ENCODE measurements around the gene PRKCB. TPM values are rescaled to one million over a fixed set of nuclear protein-coding genes. Genes with fewer than 3 reads are reported as not detected.

The PRKCB gene
- total and polyA plus RNA-seq, 2 donors from 2014 or later = 0.62 to 17.8 TPM

GRCh38 chr16:23950291-23950894 lies 114.6 kb downstream of the PRKCB start:
- intact Hi-C loops (cut with DNase I) = no loop called here

GRCh38 chr16:23950898-23951297 lies 115.1 kb downstream of the PRKCB start:
- TF ChIP-seq CTCF (IDR thresholded peaks at IDR 0.05; ENCODE audit: borderline replicate concordance, extremely low read depth, insufficient read depth) = no peak
- no peaks in the 10 kb centered on the region for H3K9me3 ChIP-seq (ENCODE audit: control insufficient read depth in 2 of 3, insufficient read depth in 1 of 3, low read length in 3 of 3)
- FAIRE-seq = no peak
- H3K9ac ChIP-seq (ENCODE audit: low read length in 3 of 3) = no peak overlapping the region
- no peak overlapping the region for H3K27ac ChIP-seq (ENCODE audit: low read depth in 2 of 2, low read length in 2 of 2)
- no peak for DNase-seq
- no peak overlapping the region for H3K4me3 ChIP-seq (ENCODE audit: low read length in 3 of 3)
- no peaks in the 10 kb centered on the region for H3K36me3 ChIP-seq (ENCODE audit: control insufficient read depth in 2 of 3, insufficient read depth in 3 of 3, low read length in 3 of 3)
- intact Hi-C loops (cut with DNase I) = no loop called here
- H3K27me3 ChIP-seq (ENCODE audit: control insufficient read depth, insufficient read depth, low read length) = no peaks in the 10 kb centered on the region
- no peaks in the 10 kb centered on the region for H3K4me1 ChIP-seq (ENCODE audit: control insufficient read depth in 2 of 3, insufficient read depth in 2 of 3, low read depth in 1 of 3, low read length in 3 of 3)

More at GRCh38 chr16:23950291-23950894, 114.6 kb downstream of the PRKCB start:
- H3K9ac ChIP-seq (ENCODE audit: low read length in 3 of 3) = no peak overlapping the region
- DNase-seq = no peak
- FAIRE-seq = no peak
- H3K4me1 ChIP-seq (ENCODE audit: control insufficient read depth in 2 of 3, insufficient read depth in 2 of 3, low read depth in 1 of 3, low read length in 3 of 3) = no peaks in the 10 kb centered on the region
- H3K27me3 ChIP-seq (ENCODE audit: control insufficient read depth, insufficient read depth, low read length) = no peaks in the 10 kb centered on the region
- H3K4me3 ChIP-seq (ENCODE audit: low read length in 3 of 3) = no peak overlapping the region
- H3K36me3 ChIP-seq (ENCODE audit: control insufficient read depth in 2 of 3, insufficient read depth in 3 of 3, low read length in 3 of 3) = no peaks in the 10 kb centered on the region
- TF ChIP-seq CTCF (IDR thresholded peaks at IDR 0.05; ENCODE audit: borderline replicate concordance, extremely low read depth, insufficient read depth) = no peak
- no peak overlapping the region for H3K27ac ChIP-seq (ENCODE audit: low read depth in 2 of 2, low read length in 2 of 2)
- no peaks in the 10 kb centered on the region for H3K9me3 ChIP-seq (ENCODE audit: control insufficient read depth in 2 of 3, insufficient read depth in 1 of 3, low read length in 3 of 3)

GRCh38 chr16:23952128-23952970 lies 116.6 kb downstream of the PRKCB start:
- Histone ChIP-seq H3K27me3 (ENCODE audit: control insufficient read depth, insufficient read depth, low read length) (no peaks in the 10 kb centered on the region), H3K9ac (ENCODE audit: low read length in 3 of 3) (no peak overlapping the region), H3K4me3 (ENCODE audit: low read length in 3 of 3) (no peak overlapping the region), H3K9me3 (ENCODE audit: control insufficient read depth in 2 of 3, insufficient read depth in 1 of 3, low read length in 3 of 3) (no peaks in the 10 kb centered on the region), H3K27ac (ENCODE audit: low read depth in 2 of 2, low read length in 2 of 2) (no peak overlapping the region), H3K4me1 (ENCODE audit: control insufficient read depth in 2 of 3, insufficient read depth in 2 of 3, low read depth in 1 of 3, low read length in 3 of 3) (no peaks in the 10 kb centered on the region), H3K36me3 (ENCODE audit: control insufficient read depth in 2 of 3, insufficient read depth in 3 of 3, low read length in 3 of 3) (no peaks in the 10 kb centered on the region)
- DNase-seq (peak in 2 of 5 donors; percentile 6 to 17), FAIRE-seq (no peak)
- TF ChIP-seq CTCF (IDR thresholded peaks at IDR 0.05; ENCODE audit: borderline replicate concordance, extremely low read depth, insufficient read depth) = no peak
- intact Hi-C loops (cut with DNase I) = no loop called here

All from kidney (tissue), 14 donors.